NT2/D1 (cell line): Measurements from ENCODE around the gene HSPD1.

Source experiments
- DNase-seq: peaks from one replicate; pipeline ENCODE4 v3.0.0-alpha.2; 2011; ENCODE audit warnings: low read depth, low spot score
- H3K27me3 ChIP-seq: 2 replicates; pipeline ENCODE4 v1.6.0; 2011; ENCODE audit warnings: mild to moderate bottlenecking; ENCODE audit not compliant: insufficient read length, insufficient read depth
- H3K36me3 ChIP-seq: 2 replicates; pipeline ENCODE4 v1.6.1; 2011; ENCODE audit warnings: mild to moderate bottlenecking, low read length, mixed read lengths; ENCODE audit not compliant: insufficient read depth, insufficient read length
- H3K4me1 ChIP-seq: 2 replicates; pipeline ENCODE4 v1.5.1; 2011; ENCODE audit not compliant: insufficient read depth, insufficient read length
- H3K4me3 ChIP-seq: 2 replicates; pipeline ENCODE4 v1.5.1; 2011; ENCODE audit warnings: low read depth; ENCODE audit not compliant: insufficient read length
- H3K9ac ChIP-seq: 2 replicates; pipeline ENCODE4 v1.6.0; 2011; ENCODE audit warnings: low read depth; ENCODE audit not compliant: insufficient read length
- H3K9me3 ChIP-seq: 2 replicates; pipeline ENCODE4 v1.5.1; 2011; ENCODE audit warnings: mild to moderate bottlenecking, low read length; ENCODE audit not compliant: insufficient read depth
- SUZ12 ChIP-seq: IDR thresholded peaks from 2 replicates; pipeline ENCODE4 v1.6.1; 2011; ENCODE audit not compliant: insufficient read length, insufficient read depth; ENCODE audit errors: extremely low read depth
- YY1 ChIP-seq: IDR thresholded peaks from 2 replicates; pipeline ENCODE4 v1.6.1; 2011; ENCODE audit not compliant: insufficient read length, insufficient read depth
- ZNF274 ChIP-seq: IDR thresholded peaks from 2 replicates; pipeline ENCODE4 v1.6.1; 2011; ENCODE audit warnings: mild to moderate bottlenecking, low read depth, low read length

Gene HSPD1

GRCh38 chr2:197437380-197437779 lies 62.3 kb downstream of the HSPD1 start:
- DNase-seq = no peak
- TF ChIP-seq ZNF274 = no peak
- no peak for TF ChIP-seq SUZ12
- no peak for TF ChIP-seq YY1

More at GRCh38 chr2:197437380-197437779, 62.3 kb downstream of the HSPD1 start:
- no peak overlapping the region for H3K9ac ChIP-seq
- no peaks in the 10 kb centered on the region for H3K9me3 ChIP-seq
- H3K4me1 ChIP-seq = peaks cover 2% of the 10 kb centered on the region
- no peaks in the 10 kb centered on the region for H3K27me3 ChIP-seq
- peaks cover 3% of the 10 kb centered on the region for H3K36me3 ChIP-seq
- H3K4me3 ChIP-seq = no peak overlapping the region
